Ammon's horn (tissue), 1 donor: ENCODE results near the gene CEP89.
"Not testable (repeated sequence)": the region's sequence is repeated elsewhere in the genome, so short reads cannot be mapped to it uniquely, and the experiment has no call there.

Experiments used
- DNase-seq: peaks from one replicate; pipeline ENCODE4 v3.0.0-alpha.2; 2016; ENCODE audit warnings: low spot score

CEP89 gene

GRCh38 chr19:32966750-32967149 lies 5.0 kb downstream of the CEP89 start:
- DNase-seq = no peak

- no peak for DNase-seq
Observed at GRCh38 chr19:32945260-32945659, 26.5 kb downstream of the CEP89 start.

GRCh38 chr19:32941273-32941672 lies 30.5 kb downstream of the CEP89 start:
- DNase-seq = not testable (repeated sequence)

- no peak for DNase-seq
Observed at GRCh38 chr19:32936065-32936464, 35.7 kb downstream of the CEP89 start.

- no peak for DNase-seq
Observed at GRCh38 chr19:32935629-32936028, 36.1 kb downstream of the CEP89 start.

- DNase-seq = no peak
Observed at GRCh38 chr19:32933571-32933970, 38.2 kb downstream of the CEP89 start.

- DNase-seq = no peak
Observed at GRCh38 chr19:32930567-32930966, 41.2 kb downstream of the CEP89 start.

- DNase-seq = no peak
Observed at GRCh38 chr19:32928806-32929205, 43.0 kb downstream of the CEP89 start.

GRCh38 chr19:32924200-32924599 lies 47.6 kb downstream of the CEP89 start:
- no peak for DNase-seq

- DNase-seq = no peak
Observed at GRCh38 chr19:32921624-32922023, 50.1 kb downstream of the CEP89 start.

- no peak for DNase-seq
Observed at GRCh38 chr19:32919365-32919764, 52.4 kb downstream of the CEP89 start.

GRCh38 chr19:32917616-32917996 lies 54.2 kb downstream of the CEP89 start:
- DNase-seq = no peak

- DNase-seq = no peak
Observed at GRCh38 chr19:32916969-32917615, 54.7 kb downstream of the CEP89 start.

GRCh38 chr19:32914879-32915660 lies 56.7 kb downstream of the CEP89 start:
- DNase-seq = peak; percentile 21

- no peak for DNase-seq
Observed at GRCh38 chr19:32911467-32911866, 60.3 kb downstream of the CEP89 start.

GRCh38 chr19:32910874-32911273 lies 60.9 kb downstream of the CEP89 start:
- DNase-seq = no peak

GRCh38 chr19:32910094-32910493 lies 61.7 kb downstream of the CEP89 start:
- no peak for DNase-seq

GRCh38 chr19:32909257-32909656 lies 62.5 kb downstream of the CEP89 start:
- DNase-seq = no peak

GRCh38 chr19:32908641-32909190 lies 63.0 kb downstream of the CEP89 start:
- DNase-seq = no peak

- no peak for DNase-seq
Observed at GRCh38 chr19:32902448-32902847, 69.3 kb downstream of the CEP89 start.

GRCh38 chr19:32901504-32902161 lies 70.1 kb downstream of the CEP89 start:
- no peak for DNase-seq

GRCh38 chr19:32896516-32897214 lies 75.1 kb downstream of the CEP89 start:
- no peak for DNase-seq
